ENCODE results near the gene WIPF2.

DNA sequence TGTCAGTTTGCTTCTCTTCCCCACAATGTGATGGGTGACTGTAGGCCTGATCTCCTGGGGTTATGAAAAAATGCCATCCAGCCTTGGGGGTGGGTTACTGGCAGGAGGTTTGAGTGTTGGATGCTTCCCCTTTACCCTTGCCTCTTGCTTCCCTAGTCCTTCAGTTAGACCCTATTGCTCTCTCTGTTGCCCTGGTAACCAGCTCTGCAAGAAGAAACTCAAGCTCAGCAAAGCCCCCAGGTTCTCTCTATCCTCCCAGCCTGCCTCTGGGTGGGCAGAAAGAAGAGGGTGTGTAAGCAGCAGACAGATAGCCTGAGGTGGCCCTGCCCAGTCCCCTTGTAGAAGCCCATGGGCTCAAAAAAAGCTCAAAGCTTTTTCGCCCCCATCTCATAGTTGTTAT lies 44.6 kb upstream of the WIPF2 start:
- TF ChIP-seq, protein P1, sequence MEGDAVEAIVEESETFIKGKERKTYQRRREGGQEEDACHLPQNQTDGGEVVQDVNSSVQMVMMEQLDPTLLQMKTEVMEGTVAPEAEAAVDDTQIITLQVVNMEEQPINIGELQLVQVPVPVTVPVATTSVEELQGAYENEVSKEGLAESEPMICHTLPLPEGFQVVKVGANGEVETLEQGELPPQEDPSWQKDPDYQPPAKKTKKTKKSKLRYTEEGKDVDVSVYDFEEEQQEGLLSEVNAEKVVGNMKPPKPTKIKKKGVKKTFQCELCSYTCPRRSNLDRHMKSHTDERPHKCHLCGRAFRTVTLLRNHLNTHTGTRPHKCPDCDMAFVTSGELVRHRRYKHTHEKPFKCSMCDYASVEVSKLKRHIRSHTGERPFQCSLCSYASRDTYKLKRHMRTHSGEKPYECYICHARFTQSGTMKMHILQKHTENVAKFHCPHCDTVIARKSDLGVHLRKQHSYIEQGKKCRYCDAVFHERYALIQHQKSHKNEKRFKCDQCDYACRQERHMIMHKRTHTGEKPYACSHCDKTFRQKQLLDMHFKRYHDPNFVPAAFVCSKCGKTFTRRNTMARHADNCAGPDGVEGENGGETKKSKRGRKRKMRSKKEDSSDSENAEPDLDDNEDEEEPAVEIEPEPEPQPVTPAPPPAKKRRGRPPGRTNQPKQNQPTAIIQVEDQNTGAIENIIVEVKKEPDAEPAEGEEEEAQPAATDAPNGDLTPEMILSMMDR (IDR thresholded peaks at IDR 0.05; ENCODE audit: insufficient read depth, low read length, poor library complexity, severe bottlenecking) = no peak
- no peak for TF ChIP-seq EZH2phosphoT487 (conservative IDR thresholded peaks at IDR 0.05; ENCODE audit: low read length)
